Measurements from ENCODE around the gene MIB2.

DNA sequence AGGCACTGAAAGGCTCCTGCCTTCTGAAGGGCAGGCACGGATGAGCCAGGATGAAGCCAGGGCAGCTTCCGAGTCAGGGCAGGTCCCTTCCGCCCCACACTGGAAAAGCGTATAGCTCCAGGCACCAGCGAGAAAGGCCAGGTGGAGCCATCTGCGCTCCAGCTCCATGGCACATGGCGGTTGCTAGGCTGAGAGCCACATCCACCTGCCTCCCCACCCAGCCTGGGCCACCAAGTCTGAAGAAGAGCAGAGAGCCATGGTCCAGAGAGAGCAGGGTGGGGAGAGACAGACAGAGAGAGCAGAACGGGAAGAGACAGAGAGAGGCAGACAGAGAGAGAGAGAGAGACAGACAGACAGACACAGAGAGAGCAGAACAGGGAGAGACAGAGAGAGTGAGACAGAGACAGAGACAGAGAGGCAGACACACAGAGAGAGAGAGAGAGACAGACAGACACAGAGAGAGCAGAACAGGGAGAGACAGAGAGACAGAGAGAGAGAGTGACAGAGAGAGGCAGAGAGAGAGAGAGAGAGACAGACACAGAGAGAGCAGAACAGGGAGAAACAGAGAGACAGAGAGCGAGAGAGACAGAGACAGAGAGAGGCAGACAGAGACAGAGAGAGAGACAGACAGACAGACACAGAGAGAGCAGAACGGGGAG, 20.6 kb upstream of the MIB2 start:
- TF ChIP-seq, protein P1, sequence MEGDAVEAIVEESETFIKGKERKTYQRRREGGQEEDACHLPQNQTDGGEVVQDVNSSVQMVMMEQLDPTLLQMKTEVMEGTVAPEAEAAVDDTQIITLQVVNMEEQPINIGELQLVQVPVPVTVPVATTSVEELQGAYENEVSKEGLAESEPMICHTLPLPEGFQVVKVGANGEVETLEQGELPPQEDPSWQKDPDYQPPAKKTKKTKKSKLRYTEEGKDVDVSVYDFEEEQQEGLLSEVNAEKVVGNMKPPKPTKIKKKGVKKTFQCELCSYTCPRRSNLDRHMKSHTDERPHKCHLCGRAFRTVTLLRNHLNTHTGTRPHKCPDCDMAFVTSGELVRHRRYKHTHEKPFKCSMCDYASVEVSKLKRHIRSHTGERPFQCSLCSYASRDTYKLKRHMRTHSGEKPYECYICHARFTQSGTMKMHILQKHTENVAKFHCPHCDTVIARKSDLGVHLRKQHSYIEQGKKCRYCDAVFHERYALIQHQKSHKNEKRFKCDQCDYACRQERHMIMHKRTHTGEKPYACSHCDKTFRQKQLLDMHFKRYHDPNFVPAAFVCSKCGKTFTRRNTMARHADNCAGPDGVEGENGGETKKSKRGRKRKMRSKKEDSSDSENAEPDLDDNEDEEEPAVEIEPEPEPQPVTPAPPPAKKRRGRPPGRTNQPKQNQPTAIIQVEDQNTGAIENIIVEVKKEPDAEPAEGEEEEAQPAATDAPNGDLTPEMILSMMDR (IDR thresholded peaks at IDR 0.05) = no peak
- TF ChIP-seq POLR2A (IDR thresholded peaks at IDR 0.05) = no peak
